NCI-H1694 treated with DMSO at 0.1 percent for 48 hours (cell line): Measurements from ENCODE around the gene NFATC1.

ENCODE experiments used
- DNase-seq: peaks from one replicate; lab custom pipeline; 2025; lab: John Stamatoyannopoulos, UW

The NFATC1 gene

GRCh38 chr18:79542213-79542612 lies 146.5 kb downstream of the NFATC1 start:
- DNase-seq = no peak

GRCh38 chr18:79542876-79543750 lies 147.4 kb downstream of the NFATC1 start:
- no peak for DNase-seq

DNA sequence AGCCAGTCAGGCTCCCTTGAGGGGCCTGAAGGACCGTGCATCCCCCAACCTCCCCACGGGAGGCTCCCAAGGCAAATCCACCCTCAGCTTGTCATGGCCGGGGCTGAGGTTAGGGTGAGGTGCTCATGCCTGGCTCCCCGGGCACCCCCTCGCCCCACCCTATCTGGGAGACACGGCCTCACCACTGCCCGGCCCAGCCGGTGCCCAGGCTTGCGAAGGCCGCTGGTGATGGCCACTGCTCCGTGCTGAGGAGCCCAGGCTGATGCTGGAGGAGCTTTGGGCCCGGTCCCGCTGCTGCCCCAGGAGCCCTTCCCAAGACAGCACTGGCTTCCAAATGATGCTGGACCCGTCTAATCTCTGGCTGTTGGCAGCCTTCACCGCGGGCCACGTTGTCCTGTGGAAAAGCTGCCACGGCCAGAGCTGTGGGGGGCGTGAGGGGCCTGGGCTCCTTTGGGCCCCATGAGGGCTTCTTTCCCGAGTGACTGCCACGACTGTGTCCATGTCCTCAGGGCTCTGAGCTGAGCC lies 148.2 kb downstream of the NFATC1 start:
- DNase-seq = no peak

GRCh38 chr18:79544386-79544963 lies 148.7 kb downstream of the NFATC1 start:
- DNase-seq = no peak

DNA sequence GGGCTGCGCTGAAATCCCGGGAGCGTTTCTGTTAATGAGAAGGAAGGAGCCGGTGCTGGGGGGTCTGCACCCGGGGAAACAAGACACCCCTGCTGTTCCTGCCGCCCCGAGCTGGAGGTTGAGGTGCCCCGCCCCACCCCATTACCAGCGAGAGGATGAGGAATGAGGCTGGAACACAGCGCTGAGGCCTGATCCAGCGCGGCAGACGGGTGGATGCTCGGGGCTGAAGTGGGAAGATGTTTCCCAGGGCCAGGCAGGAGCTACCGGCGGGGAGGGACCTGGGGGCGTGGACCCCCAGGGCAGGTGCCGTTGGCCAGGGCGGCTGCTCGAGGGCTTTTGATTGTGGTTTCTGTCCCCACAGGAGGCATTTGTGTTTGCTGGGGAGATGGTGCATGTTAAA lies 149.5 kb downstream of the NFATC1 start:
- DNase-seq = no peak

DNA sequence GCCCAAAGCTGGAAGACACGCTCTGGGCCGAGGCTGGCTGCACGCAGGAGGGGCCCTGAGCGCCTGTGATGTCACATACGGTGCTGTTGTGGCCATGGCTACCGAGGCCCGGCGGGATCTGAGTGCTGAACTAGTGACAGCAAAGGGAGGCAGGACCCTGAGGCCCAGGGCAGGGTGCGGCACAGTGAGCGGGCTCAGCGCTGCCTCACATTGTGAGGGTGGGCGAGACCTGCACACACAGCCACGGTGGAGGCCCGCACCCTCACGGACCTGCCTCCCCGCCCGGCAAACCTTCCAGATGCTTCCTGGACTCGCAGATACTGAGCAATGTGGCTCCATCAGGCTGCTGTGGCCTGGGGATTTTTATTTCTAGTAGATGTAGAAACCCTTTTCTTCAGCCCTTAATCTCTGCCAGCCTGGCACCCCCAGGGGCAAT lies 150.0 kb downstream of the NFATC1 start:
- DNase-seq = no peak

- DNase-seq = no peak
Observed at GRCh38 chr18:79546781-79547272, 151.1 kb downstream of the NFATC1 start.

- no peak for DNase-seq
Observed at GRCh38 chr18:79547413-79548076, 151.8 kb downstream of the NFATC1 start.

GRCh38 chr18:79548077-79548450 lies 152.3 kb downstream of the NFATC1 start:
- no peak for DNase-seq

- DNase-seq = no peak
Observed at GRCh38 chr18:79548621-79548985, 152.9 kb downstream of the NFATC1 start.

GRCh38 chr18:79548986-79549637 lies 153.4 kb downstream of the NFATC1 start:
- no peak for DNase-seq

DNA sequence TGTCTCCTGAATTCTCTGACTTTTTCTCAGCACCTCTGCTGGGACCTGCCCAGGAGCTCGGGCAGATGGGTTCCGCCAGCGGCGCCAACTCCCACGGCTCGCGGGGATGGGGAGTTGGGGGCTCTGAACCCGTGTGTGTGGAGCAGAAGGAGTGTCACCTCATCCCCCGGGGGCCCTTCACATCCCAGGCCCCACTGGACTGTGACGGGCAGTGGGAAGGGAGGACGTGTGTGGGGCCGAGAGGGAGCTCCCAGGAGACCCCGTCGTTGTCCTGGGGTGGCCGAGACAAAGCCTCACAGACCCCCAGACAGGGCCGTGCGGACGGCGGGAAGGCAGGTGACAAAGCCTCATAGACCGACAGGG lies 153.9 kb downstream of the NFATC1 start:
- DNase-seq = no peak

DNA sequence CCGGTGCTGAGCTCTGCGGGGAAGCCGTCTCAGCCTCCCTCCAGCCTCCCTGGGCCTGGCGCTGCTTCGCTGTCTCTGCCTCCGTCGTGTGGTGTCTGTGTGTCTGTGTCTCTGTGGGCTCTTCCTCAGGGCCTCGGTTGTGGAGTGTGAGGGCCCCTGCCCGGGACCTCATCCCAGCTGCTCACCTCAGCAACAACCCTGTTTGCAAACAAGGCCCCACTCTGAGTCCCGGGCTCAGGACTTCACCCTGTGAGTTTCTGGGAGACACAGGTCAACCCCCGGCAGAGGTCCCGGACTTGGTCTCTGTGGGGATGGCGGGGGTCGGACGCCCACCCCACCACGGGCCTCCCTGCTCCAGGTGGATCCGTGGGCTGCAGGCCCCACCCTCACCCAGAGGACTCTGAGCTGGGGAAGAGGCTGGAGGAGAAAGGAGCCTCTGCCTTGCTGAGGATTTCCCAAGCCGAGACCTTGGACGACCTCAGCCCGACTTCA lies 156.5 kb downstream of the NFATC1 start:
- no peak for DNase-seq

DNA sequence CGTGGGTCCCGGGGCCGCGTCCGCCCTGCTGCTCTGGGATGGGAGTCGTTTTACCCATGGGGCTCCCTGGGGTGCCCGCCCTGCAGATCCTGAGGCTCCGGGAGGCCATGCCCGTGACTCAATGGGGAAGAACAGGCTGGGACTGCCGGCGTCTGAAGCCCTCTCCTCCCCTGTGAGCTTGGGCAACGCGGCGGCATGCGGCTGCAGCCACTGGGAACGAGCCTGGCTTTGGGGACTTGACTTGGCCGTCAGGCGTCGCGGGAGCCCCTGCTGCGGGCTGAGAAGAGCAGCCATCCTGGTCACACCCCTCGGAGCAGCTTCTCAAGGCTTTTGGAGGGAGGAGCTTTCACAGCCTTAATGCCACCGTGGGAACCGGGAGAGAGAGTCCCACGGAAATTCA lies 157.0 kb downstream of the NFATC1 start:
- DNase-seq = no peak

DNA sequence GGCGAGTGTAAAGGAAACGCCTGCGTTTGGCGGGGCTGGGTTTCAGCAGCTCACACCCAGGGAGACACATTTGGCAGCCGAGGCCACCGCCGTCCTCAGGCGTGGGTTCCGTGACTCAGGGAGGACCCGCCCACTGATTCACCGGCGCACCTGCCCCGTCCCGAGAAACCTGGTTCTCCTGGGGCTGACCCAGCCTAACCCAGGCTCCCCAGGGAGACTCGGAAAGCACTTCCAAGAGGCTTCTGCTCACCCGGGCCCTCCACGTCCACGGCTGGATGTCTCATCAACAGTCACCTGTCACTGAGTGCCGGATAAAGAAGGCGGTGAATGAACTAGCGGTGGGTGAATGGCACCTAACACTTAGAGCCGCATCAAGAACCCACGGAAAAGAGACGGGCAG lies 157.4 kb downstream of the NFATC1 start:
- DNase-seq = no peak

- no peak for DNase-seq
Observed at GRCh38 chr18:79553696-79554095, 158.0 kb downstream of the NFATC1 start.

DNA sequence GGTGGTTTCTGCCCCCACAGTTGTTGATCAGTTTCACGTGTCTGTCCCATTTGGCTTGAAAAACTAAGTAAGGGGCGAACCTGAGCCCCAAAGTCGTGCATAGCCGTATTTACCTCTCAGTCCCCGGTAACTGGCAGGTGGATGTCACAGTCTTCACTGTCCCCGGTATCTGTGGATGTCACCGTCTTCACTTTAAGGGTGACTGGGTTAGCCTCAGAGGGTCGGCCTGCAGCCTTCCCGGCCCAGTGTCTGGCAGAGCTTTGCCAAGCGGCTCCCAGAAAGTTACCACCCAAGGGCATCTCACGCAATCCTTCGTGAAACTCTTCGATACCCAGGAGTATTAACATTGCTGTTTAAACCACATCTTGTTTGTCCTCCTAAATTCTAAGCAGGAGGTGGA lies 158.6 kb downstream of the NFATC1 start:
- no peak for DNase-seq

DNA sequence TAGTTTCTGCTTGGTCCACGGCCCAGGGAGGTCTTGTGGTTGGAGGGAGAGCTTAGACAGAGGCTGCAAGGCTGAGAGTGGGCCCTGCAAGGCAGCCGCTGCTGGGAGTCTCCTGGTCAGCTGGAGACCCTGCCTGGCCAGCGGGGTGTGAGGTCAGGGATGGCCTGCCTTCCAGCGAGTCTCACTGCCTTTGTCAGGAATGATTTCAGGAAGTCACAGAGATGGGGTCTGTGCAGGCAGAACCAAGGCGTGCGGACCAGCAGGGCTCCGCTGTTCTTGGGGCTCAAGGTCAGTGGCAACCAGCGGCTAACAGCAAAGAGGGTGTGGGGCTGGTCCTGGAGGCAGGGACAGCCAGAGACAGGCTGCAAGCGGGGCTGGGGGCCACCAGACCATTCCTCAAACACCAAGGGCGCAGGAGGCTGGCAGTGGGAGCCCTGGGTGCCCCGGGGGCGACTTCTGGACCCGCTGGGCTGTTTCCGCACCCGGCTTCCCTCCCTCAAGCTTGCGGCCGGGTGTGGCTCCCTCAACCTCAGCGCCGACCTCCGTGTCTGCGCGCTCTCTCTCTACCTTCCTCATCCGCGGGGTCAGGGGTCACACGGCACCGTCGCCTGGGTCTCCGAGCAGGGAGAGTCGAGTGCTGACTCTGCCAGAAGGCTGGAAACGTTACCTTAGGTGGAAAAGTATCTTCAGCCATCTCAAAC lies 159.4 kb downstream of the NFATC1 start:
- DNase-seq = no peak

- DNase-seq = no peak
Observed at GRCh38 chr18:79555885-79556284, 160.2 kb downstream of the NFATC1 start.

DNA sequence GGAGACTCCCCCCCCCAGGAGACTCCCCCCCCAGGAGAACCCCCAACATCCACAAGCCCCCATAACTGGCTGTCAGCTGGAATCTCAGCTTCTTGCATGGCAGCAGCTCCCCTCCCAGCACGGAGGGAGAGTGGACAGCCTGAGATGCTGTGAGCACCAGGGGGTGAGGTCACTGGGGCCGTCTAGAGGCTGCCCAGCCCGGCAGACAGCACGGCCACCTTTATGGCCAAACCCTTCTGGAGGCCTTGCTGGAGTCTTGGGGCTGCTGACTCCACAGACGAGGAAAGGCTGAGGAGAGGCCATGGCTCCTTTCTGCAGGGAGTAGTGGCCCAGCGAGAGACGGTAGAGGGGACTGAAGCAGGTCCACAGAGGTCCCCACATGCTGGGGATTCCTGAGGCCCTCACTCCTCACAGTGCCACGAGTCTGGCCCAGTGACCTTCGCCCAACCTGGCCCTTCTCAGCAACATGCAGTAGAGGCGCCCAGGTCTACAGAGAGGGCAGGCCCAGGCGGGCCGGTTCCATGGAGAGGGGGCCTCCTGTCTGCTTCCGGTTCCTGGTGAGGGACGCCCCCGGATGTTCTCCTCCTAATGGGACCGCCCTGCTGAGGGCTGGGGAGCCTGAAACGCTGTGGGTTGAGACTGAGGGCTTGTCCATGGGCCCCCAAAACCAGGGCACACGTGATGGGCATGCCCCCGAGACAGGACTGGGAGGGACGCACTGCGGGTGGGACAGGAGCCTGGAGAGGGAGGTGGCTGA lies 161.3 kb downstream of the NFATC1 start:
- no peak for DNase-seq
